PC-3 (cell line): ENCODE results near the gene NAT16.
A peak's percentile ranks its signal among the peaks of the same experiment; 100 is the strongest.

Source experiments
- CTCF ChIP-seq: fragments of 300-600 bp; sonication (generic); conservative IDR thresholded peaks from 2 replicates; pipeline ENCODE4 v1.5.1; 2017; ENCODE audit warnings: antibody characterized with exemption, low read depth, mild to moderate bottlenecking, low read length
- EZH2 ChIP-seq: fragments of 300-600 bp; sonication (generic); IDR thresholded peaks from one replicate; pipeline ENCODE4 v1.6.1; 2017; ENCODE audit warnings: antibody characterized with exemption, mild to moderate bottlenecking, low read length; ENCODE audit not compliant: unreplicated experiment

GRCh38 chr7:101172005-101172853 is 7.9 kb downstream of the NAT16 start:
- TF ChIP-seq EZH2, result no peak
- TF ChIP-seq CTCF, result 0 out of 2 replicates have a peak, but pooled peaks have one; percentile 22
